Heart right ventricle (tissue), 16 donors: Measurements from ENCODE around the gene DGKB. TPM values are rescaled to one million over a fixed set of nuclear protein-coding genes. Genes with fewer than 3 reads are reported as not detected.

Source experiments
- ATAC-seq, 8 donors: fragments of 200-7000 bp; cut with Tn5 transposase; one replicate each; pipeline ENCODE4 v1.9.1; 2020; ENCODE audit warnings: mild to moderate bottlenecking in 8 of 8, moderate library complexity in 8 of 8, moderate number of reproducible peaks in 1 of 8
- DNase-seq, 2 donors: peaks; one replicate each; pipeline ENCODE4 v3.0.0-alpha.2; 2020
- H3K27ac ChIP-seq, 10 donors: fragments of 200-600 bp; sonication (generic) in 2 of 10; one replicate each; pipeline versions ENCODE4 v1.5.0 to v1.8.0; 2020 to 2022; ENCODE audit warnings: mild to moderate bottlenecking in 3 of 10
- H3K27me3 ChIP-seq, 7 donors: fragments of 200-600 bp; one replicate each; pipeline ENCODE4 v1.8.0; 2021 to 2022; ENCODE audit warnings: mild to moderate bottlenecking in 2 of 7
- H3K36me3 ChIP-seq, 9 donors: fragments of 200-600 bp; sonication (generic) in 1 of 9; one replicate each; pipeline versions ENCODE4 v1.5.0 to v1.8.0; 2020 to 2022; ENCODE audit warnings: mild to moderate bottlenecking in 2 of 9
- H3K4me1 ChIP-seq, 9 donors: fragments of 200-600 bp; sonication (generic) in 1 of 9; one replicate each; pipeline versions ENCODE4 v1.5.0 to v1.8.0; 2020 to 2022; ENCODE audit warnings: mild to moderate bottlenecking in 4 of 9
- H3K4me3 ChIP-seq, 10 donors: fragments of 200-600 bp; sonication (generic) in 2 of 10; one replicate each; pipeline versions ENCODE4 v1.5.0 to v1.8.0; 2020 to 2022; ENCODE audit warnings: mild to moderate bottlenecking in 7 of 10, moderate library complexity in 2 of 10
- H3K9me3 ChIP-seq, 11 donors: fragments of 200-600 bp in 10 of 11; sonication (generic) in 2 of 11; one replicate each; pipeline versions ENCODE4 v1.5.0 to v1.8.0; 2013 to 2022; ENCODE audit warnings: mild to moderate bottlenecking in 2 of 11, control low read depth in 1 of 11, moderate library complexity in 1 of 11
- CTCF ChIP-seq, 9 donors: fragments of 200-600 bp; sonication (generic) in 2 of 9; IDR thresholded peaks; one replicate each; pipeline versions ENCODE4 v1.5.0 to v1.8.0; 2021 to 2022; ENCODE audit warnings: antibody characterized with exemption in 9 of 9, mild to moderate bottlenecking in 5 of 9, moderate library complexity in 1 of 9
- WGBS, 2 donors: extraction: QIAGEN DNeasy Blood & Tissue Kit; methylation state at CpG; one replicate each; pipeline ENCODE4 v1.1.7; 2013; ENCODE audit warnings: inconsistent platforms in 1 of 2; 5-methylcytosine and 5-hydroxymethylcytosine counted together
- intact Hi-C, 10 donors: fragments of 100-400 bp; cut with DNase I; formaldehyde crosslinking; loops; one replicate each; pipeline versions ENCODE4 v1.11.1 to v1.14.2; 2022
- polyA plus RNA-seq, 2 donors: library from polyadenylated mRNA; stranded (reverse); fragments of 200-250 nt; gene quantifications; one replicate each; pipeline ENCODE4 v1.2.3, GENCODE V29; 2013
- total RNA-seq, 10 donors: library from RNA; stranded (reverse); fragmentation: NEBNext Ultra II Directional in 3 of 10; extraction: Animal tissue kit (Norgen Biotek cat#: 25700) in 3 of 10; gene quantifications; one replicate each; pipeline versions ENCODE4 v1.2.1 to v1.2.4, GENCODE V29; 2021 to 2023
- donor health status: Arrhythmogenic right ventricular cardiomyopathy.
- donor health status: ischemic (EF 13 %, LVEDD 7.1; RV severe dilation, severe dysfunction).
- donor health status: healthy with polysubstance abuse.
- donor health status: DM: no; HTN: yes; CAD: no.
- donor health status: DM: no; HTN: no; CAD: no.
- donor health status: ischemic (EF 25% LVEDD 6.9; RV normal size, moderate dysfunction).
- donor health status: ischemic (EF 25% LVEDD 5.7; RV mildly dilated, moderate dysfunction).
- donor health status: healthy.
- donor health status: DM: yes; HTN: yes; CAD: no.
- donor health status: Ischemic cardiomyopathy.
- donor health status: ischemic (EF 35%, LVEDD 5.7; RV mildly dilated, moderate dysfunction).
- donor health status: nonischemic (EF 11% LVEDD 7.7; RV severe dilation, severe dysfunction).
- donor health status: DM: yes; HTN: yes; CAD: no.
- donor health status: PGD.
- donor health status: ischemic (EF 29% LVEDD 5.4; RV normal size, mild dysfunction).
- donor health status: nonischemic (EF 23%, LVEDD 6.1; RV moderate dilation, normal function).

Gene DGKB
- total and polyA plus RNA-seq, 12 donors = under 0.01 to 1.2 (median 0.77) TPM

GRCh38 chr7:14510268-14510667, 392.3 kb downstream of the DGKB start:
- ATAC-seq (no peak), DNase-seq (no peak)
- H3K9me3 ChIP-seq = peaks cover 0 to 32% (median 9%) of the 10 kb centered on the region in 11 donors
- no peaks in the 10 kb centered on the region for H3K36me3 ChIP-seq
- no peaks in the 10 kb centered on the region for H3K27me3 ChIP-seq
- intact Hi-C loops = no loop called here
- H3K4me3 ChIP-seq = no peak overlapping the region
- TF ChIP-seq CTCF (IDR thresholded peaks at IDR 0.05) = no peak
- no peak overlapping the region for H3K27ac ChIP-seq
- WGBS, 2 donors = 85 to 87% methylated on average over 2 of the region's 2 CpGs
- peaks cover 0 to 4% (median 0%) of the 10 kb centered on the region in 9 donors for H3K4me1 ChIP-seq

GRCh38 chr7:14507617-14508016, 394.9 kb downstream of the DGKB start:
- H3K36me3 ChIP-seq = no peaks in the 10 kb centered on the region
- H3K27ac ChIP-seq = no peak overlapping the region
- TF ChIP-seq CTCF (IDR thresholded peaks at IDR 0.05) = no peak
- 25 to 33% methylated on average over 3 of the region's 3 CpGs for WGBS, 2 donors
- H3K27me3 ChIP-seq = no peaks in the 10 kb centered on the region
- intact Hi-C loops = no loop called here
- peaks cover 0 to 32% (median 9%) of the 10 kb centered on the region in 11 donors for H3K9me3 ChIP-seq
- peaks cover 0 to 4% (median 0%) of the 10 kb centered on the region in 9 donors for H3K4me1 ChIP-seq
- H3K4me3 ChIP-seq = no peak overlapping the region
- ATAC-seq = peak in 4 of 8 donors; percentile 28 to 63 (median 48)
- peak in 1 of 2 donors; percentile 11 for DNase-seq

GRCh38 chr7:14505906-14506305, 396.6 kb downstream of the DGKB start:
- H3K27me3 ChIP-seq = no peaks in the 10 kb centered on the region
- peaks cover 0 to 4% (median 0%) of the 10 kb centered on the region in 9 donors for H3K4me1 ChIP-seq
- H3K9me3 ChIP-seq = peaks cover 0 to 38% (median 10%) of the 10 kb centered on the region in 11 donors
- H3K4me3 ChIP-seq = no peak overlapping the region
- no peak overlapping the region for H3K27ac ChIP-seq
- H3K36me3 ChIP-seq = no peaks in the 10 kb centered on the region
- no peak for TF ChIP-seq CTCF (IDR thresholded peaks at IDR 0.05)
- ATAC-seq = no peak
- DNase-seq = no peak
- intact Hi-C loops = no loop called here
- WGBS, 2 donors = 80 to 85% methylated on average over 2 of the region's 2 CpGs

- ATAC-seq (no peak), DNase-seq (no peak)
- Histone ChIP-seq H3K9me3 (peaks cover 0 to 22% (median 0%) of the 10 kb centered on the region in 11 donors), H3K36me3 (no peaks in the 10 kb centered on the region), H3K4me1 (peaks cover 0 to 4% (median 0%) of the 10 kb centered on the region in 9 donors), H3K4me3 (no peak overlapping the region), H3K27me3 (no peaks in the 10 kb centered on the region), H3K27ac (no peak overlapping the region)
- intact Hi-C loops = no loop called here
- no peak for TF ChIP-seq CTCF (IDR thresholded peaks at IDR 0.05)
- WGBS, 2 donors = 62 to 66% methylated on average over 2 of the region's 2 CpGs
Observed at GRCh38 chr7:14504134-14504533, 398.4 kb downstream of the DGKB start.
